Motor neuron (in vitro differentiated cells): Measurements from ENCODE around the gene SPAG9. TPM values are rescaled to one million over a fixed set of nuclear protein-coding genes. Genes with fewer than 3 reads are reported as not detected.
"Not testable (repeated sequence)": the region's sequence is repeated elsewhere in the genome, so short reads cannot be mapped to it uniquely, and the experiment has no call there.

Source experiments
- ATAC-seq, 8 experiments: fragments of 200-7000 bp; cut with Tn5 transposase; replicated peaks in 6 of 8; 2 replicates each; pipeline ENCODE4 v1.8.0; 2021; ENCODE audit warnings: mild to moderate bottlenecking in 8 of 8, moderate library complexity in 8 of 8
- H3K27ac ChIP-seq, 2 donors: fragments of 250-450 bp; sonication (Bioruptor Pico); 2 replicates each; pipeline ENCODE4 v1.9.0; 2021; ENCODE audit warnings: antibody characterized with exemption in 2 of 2, mild to moderate bottlenecking in 2 of 2, moderate library complexity in 1 of 2
- H3K4me1 ChIP-seq, 2 donors: fragments of 250-450 bp; sonication (Bioruptor Pico); replicated peaks in 1 of 2; 2 replicates each; pipeline ENCODE4 v1.6.1; 2021; ENCODE audit warnings: antibody characterized with exemption in 2 of 2, mild to moderate bottlenecking in 2 of 2, moderate library complexity in 1 of 2
- H3K4me3 ChIP-seq, 5 donors: fragments of 250-450 bp; sonication (Bioruptor Pico); 2 replicates each; pipeline ENCODE4 v1.9.0; 2021; ENCODE audit warnings: antibody characterized with exemption in 5 of 5, mild to moderate bottlenecking in 5 of 5, moderate library complexity in 4 of 5
- WGBS, 10 experiments: fragments of 450-650 bp; shearing (Covaris generic); methylation state at CpG; one replicate each; pipeline ENCODE4 v1.0.0; 2022; 5-methylcytosine and 5-hydroxymethylcytosine counted together
- in situ Hi-C, 9 experiments: fragments of 400-800 bp; cut with MboI; loops; one replicate each; pipeline ENCODE4 v1.15.0; 2021; ENCODE audit warnings: low sequenced_read_pairs in 9 of 9, low pct_unique_long_range_greater_than_20kb in 2 of 9; ENCODE audit not compliant: unreplicated experiment in 9 of 9
- total RNA-seq, 8 experiments: library from RNA; unstranded; fragments of 300-600 nt; gene quantifications; 2 replicates each; pipeline versions ENCODE4 v1.2.3 to v1.2.4, GENCODE V29; 2022

The SPAG9 gene
- total RNA-seq, 8 experiments from 2014 or later, result 94.7 to 214 (median 139) TPM

- 50 to 92% (median 86%) methylated on average over 1 to 6 of the region's 21 CpGs; no CpG with 5 or more reads in 7 of the 10 experiments for WGBS, 10 experiments
- Histone ChIP-seq H3K27ac (peak overlapping the region in 1 of 2 donors; percentile 25), H3K4me1 (peaks cover 35 to 41% of the 10 kb centered on the region in 2 donors), H3K4me3 (no peak overlapping the region)
- in situ Hi-C loops, result loop anchor here in 1 of 9 experiments (10.0 kb wide), 1 partner anchor 95 kb away; no protein-coding TSS in a partner anchor
- no peak for ATAC-seq
These were observed 171.3 kb downstream of the SPAG9 start for GRCh38 chr17:50949128-50949988.

- Histone ChIP-seq H3K27ac (no peak overlapping the region), H3K4me3 (no peak overlapping the region), H3K4me1 (peaks cover 35 to 41% of the 10 kb centered on the region in 2 donors)
- ATAC-seq, result no peak
- WGBS, 10 experiments, result 90 to 98% (median 95%) methylated on average over 4 to 8 of the region's 13 CpGs; no CpG with 5 or more reads in 1 of the 10 experiments
- in situ Hi-C loops, result loop anchor here in 1 of 9 experiments (10.0 kb wide), 1 partner anchor 94 kb away; no protein-coding TSS in a partner anchor
These were observed 172.0 kb downstream of the SPAG9 start for GRCh38 chr17:50948711-50949110.

GRCh38 chr17:50947782-50948543 lies 172.7 kb downstream of the SPAG9 start:
- Histone ChIP-seq H3K4me3 (no peak overlapping the region), H3K4me1 (peaks cover 34 to 42% of the 10 kb centered on the region in 2 donors), H3K27ac (no peak overlapping the region)
- no peak for ATAC-seq
- WGBS, 10 experiments, result 53 to 100% (median 94%) methylated on average over 1 to 8 of the region's 15 CpGs; no CpG with 5 or more reads in 2 of the 10 experiments
- in situ Hi-C loops, result loop anchor here in 1 of 9 experiments (10.0 kb wide), 1 partner anchor 93 kb away; no protein-coding TSS in a partner anchor

DNA sequence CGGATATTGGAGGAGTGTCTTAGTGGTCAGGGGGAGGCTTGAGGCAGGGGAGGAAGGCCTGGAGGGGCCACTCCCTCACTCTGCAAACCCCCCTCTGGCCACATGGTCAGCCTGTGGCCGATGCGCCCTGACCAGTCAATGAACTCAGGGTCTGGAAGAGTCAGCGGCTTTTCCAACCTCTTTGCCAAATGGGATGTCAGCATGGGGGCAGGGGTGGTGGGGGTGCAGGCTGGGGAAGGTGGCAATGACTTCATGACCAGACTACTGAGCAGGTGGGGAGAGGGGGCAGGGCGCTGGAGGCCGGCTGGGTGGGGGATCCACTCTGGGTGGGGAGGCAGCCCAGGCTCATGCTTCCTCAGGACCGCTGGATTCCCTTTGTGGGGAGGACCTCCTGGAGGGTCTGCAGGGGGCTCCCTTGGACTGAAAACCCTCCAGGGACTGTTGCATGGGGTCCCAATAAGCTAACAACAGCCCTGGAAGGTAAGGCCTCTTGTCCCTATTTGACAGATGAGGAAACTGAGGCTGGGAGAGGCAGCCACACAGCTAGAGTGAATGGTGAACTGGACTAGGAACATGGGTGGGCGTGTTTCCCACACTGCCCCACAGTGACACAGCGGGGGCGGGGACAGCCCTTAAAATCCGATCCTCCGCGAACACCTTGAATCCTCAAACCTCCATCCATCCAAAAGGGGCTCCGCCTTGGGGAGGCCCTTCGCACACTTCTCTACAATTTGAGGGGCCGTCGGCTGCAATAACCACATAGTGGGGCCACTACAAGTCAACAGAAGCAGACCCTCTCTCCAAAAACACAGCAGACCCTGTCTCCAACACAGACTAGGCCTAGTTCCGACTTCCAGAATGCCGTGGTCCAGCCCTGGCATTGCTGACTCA lies 173.5 kb downstream of the SPAG9 start:
- 95 to 100% (median 100%) methylated on average over 1 to 4 of the region's 19 CpGs; no CpG with 5 or more reads in 5 of the 10 experiments for WGBS, 10 experiments
- no peak for ATAC-seq
- in situ Hi-C loops, result loop anchor here in 1 of 9 experiments (10.0 kb wide), 1 partner anchor 92 kb away; no protein-coding TSS in a partner anchor
- Histone ChIP-seq H3K27ac (no peak overlapping the region), H3K4me1 (peaks cover 34 to 42% of the 10 kb centered on the region in 2 donors), H3K4me3 (no peak overlapping the region)

- no peak overlapping the region for H3K27ac ChIP-seq
- in situ Hi-C loops, result loop anchor here in 1 of 9 experiments (10.0 kb wide), 1 partner anchor 92 kb away; no protein-coding TSS in a partner anchor
These were observed 174.3 kb downstream of the SPAG9 start for GRCh38 chr17:50946223-50946890.

GRCh38 chr17:50945779-50946222 lies 174.9 kb downstream of the SPAG9 start:
- in situ Hi-C loops, result loop anchor here in 1 of 9 experiments (10.0 kb wide), 1 partner anchor 91 kb away; no protein-coding TSS in a partner anchor
- WGBS, 10 experiments, result 57 to 100% (median 100%) methylated on average over 1 of the region's 3 CpGs; no CpG with 5 or more reads in 6 of the 10 experiments
- Histone ChIP-seq H3K4me1 (peaks cover 34 to 41% of the 10 kb centered on the region in 2 donors), H3K4me3 (no peak overlapping the region), H3K27ac (no peak overlapping the region)
- ATAC-seq, result no peak

More at GRCh38 chr17:50946223-50946890, 174.3 kb downstream of the SPAG9 start:
- WGBS, 10 experiments, result 40 to 100% (median 100%) methylated on average over 1 to 8 of the region's 12 CpGs; no CpG with 5 or more reads in 2 of the 10 experiments
- Histone ChIP-seq H3K4me3 (no peak overlapping the region), H3K4me1 (peaks cover 34 to 42% of the 10 kb centered on the region in 2 donors)
- no peak for ATAC-seq

GRCh38 chr17:50944902-50945720 lies 175.6 kb downstream of the SPAG9 start:
- H3K4me3 ChIP-seq, result peak overlapping the region in 1 of 5 donors; percentile 20
- WGBS, 10 experiments, result 58 to 93% (median 80%) methylated on average over 1 to 12 of the region's 18 CpGs; no CpG with 5 or more reads in 5 of the 10 experiments
- in situ Hi-C loops, result loop anchor here in 1 of 9 experiments (10.0 kb wide), 1 partner anchor 90 kb away; no protein-coding TSS in a partner anchor

DNA sequence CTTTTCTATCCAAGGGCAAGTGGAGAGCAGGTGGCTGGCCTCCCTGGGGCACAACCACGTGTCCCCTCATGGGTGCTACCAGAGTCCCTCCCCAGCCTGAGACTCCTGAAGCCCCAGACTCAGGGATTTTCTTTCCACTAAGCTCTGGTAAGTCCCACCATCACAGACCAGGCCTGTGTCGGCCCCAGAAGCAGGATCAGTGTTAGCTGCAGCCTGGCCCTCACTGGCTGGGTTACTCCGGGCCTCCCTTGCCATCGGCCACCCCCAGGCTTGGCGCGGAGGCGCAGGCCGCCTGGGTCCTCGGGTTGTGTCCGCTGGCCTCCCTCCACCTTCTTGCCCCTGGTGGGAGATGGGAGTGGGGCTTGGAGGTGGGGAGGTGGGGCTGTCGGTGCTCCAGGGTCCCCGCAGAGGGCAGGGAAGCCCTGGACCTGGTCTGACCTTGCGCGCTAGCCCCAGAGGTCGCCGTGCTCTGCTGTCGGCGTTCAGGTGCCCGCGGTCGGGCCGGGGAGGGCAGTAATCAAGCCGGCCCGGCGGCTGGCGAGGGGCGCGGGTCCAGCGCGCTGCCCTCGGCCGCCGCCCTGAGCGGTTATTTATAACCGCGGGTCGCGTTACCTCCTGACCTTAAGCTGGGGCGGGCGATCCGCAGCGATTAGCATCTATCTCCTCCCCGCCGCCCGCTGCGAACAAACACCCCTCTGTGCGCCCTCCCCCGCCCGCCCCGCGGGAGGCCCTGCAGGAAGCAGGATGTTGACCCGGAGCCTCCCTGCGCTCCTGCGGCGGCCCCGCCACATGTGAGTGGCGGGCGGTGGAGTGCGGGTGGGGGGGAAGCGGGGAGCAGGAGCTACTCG lies 176.4 kb downstream of the SPAG9 start:
- in situ Hi-C loops, result loop anchor here in 1 of 9 experiments (10.0 kb wide), 1 partner anchor 89 kb away; no protein-coding TSS in a partner anchor
- Histone ChIP-seq H3K4me3 (peak overlapping the region in 2 of 5 donors; percentile 12 to 20), H3K27ac (peak overlapping the region; percentile 49 to 67), H3K4me1 (peaks cover 22 to 27% of the 10 kb centered on the region in 2 donors)
- ATAC-seq, result peak; percentile 82 to 92 (median 89)
- WGBS, 10 experiments, result 0 to 83% (median 31%) methylated on average over 1 to 19 of the region's 61 CpGs; no CpG with 5 or more reads in 6 of the 10 experiments

More at GRCh38 chr17:50944902-50945720, 175.6 kb downstream of the SPAG9 start:
- Histone ChIP-seq H3K27ac (peak overlapping the region in 1 of 2 donors; percentile 10), H3K4me1 (peaks cover 30 to 34% of the 10 kb centered on the region in 2 donors)
- ATAC-seq, result no peak

GRCh38 chr17:50943575-50943933 lies 177.1 kb downstream of the SPAG9 start:
- in situ Hi-C loops, result loop anchor here in 1 of 9 experiments (10.0 kb wide), 1 partner anchor 89 kb away; no protein-coding TSS in a partner anchor
- WGBS, 10 experiments, result 67 to 93% (median 79%) methylated on average over 2 to 7 of the region's 8 CpGs; no CpG with 5 or more reads in 5 of the 10 experiments

GRCh38 chr17:50941676-50942048 lies 179.0 kb downstream of the SPAG9 start:
- not testable (repeated sequence) for H3K4me3 ChIP-seq, ATAC-seq, H3K27ac ChIP-seq
- peaks cover 19 to 25% of the 10 kb centered on the region in 2 donors for H3K4me1 ChIP-seq
- 76 to 100% (median 98%) methylated on average over 1 to 4 of the region's 4 CpGs; no CpG with 5 or more reads in 4 of the 10 experiments for WGBS, 10 experiments
- in situ Hi-C loops, result loop anchor here in 1 of 9 experiments (10.0 kb wide), 1 partner anchor 87 kb away; no protein-coding TSS in a partner anchor

More at GRCh38 chr17:50943575-50943933, 177.1 kb downstream of the SPAG9 start:
- Histone ChIP-seq H3K4me1 (peaks cover 19 to 27% of the 10 kb centered on the region in 2 donors), H3K27ac (no peak overlapping the region), H3K4me3 (no peak overlapping the region)
- ATAC-seq, result peak in 3 of 8 experiments; percentile 1 to 8 (median 4)
